ENCODE results near the gene F7.
"Not testable (repeated sequence)": the region's sequence is repeated elsewhere in the genome, so short reads cannot be mapped to it uniquely, and the experiment has no call there.

Gene F7

DNA sequence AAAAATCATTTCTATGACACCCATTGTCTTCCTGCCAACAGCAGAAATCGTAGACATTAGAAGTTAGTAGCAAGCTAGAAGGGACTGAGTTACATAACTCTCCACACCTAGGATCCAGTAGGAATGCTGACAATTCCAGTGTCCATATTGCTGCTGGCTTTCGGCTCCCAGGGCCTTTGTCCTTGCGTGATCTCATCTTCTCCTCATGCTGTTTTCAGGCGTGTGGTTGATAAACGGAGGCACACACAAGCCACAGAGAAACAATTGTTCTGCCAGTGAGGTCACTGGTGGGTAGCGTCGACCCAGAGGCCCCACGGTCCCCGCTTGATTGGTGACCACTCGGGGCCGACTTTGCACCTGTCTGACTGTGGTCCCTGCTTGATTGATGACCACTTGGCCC, 31.6 kb upstream of the F7 start:
- DNase-seq, result no peak

DNA sequence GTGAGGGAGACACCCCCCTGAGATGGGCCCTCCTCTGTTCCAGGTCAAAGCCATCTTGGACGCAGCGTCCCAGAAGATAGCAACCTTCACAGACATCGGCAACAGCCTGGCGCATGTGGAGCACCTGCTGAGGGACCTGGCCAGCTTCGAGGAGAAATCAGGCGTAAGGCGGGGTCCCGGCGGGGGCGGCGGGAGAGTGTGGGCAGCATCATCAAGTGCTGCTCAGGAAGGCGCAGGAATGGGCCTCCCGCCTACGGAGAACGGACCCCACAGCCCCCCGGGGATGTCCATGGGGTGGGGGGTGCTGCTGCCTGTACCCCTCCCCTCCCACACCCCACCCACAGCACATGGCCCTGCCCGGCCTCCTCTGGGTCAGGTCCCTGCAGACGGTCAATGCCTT, 31.2 kb upstream of the F7 start:
- no peak for DNase-seq

DNA sequence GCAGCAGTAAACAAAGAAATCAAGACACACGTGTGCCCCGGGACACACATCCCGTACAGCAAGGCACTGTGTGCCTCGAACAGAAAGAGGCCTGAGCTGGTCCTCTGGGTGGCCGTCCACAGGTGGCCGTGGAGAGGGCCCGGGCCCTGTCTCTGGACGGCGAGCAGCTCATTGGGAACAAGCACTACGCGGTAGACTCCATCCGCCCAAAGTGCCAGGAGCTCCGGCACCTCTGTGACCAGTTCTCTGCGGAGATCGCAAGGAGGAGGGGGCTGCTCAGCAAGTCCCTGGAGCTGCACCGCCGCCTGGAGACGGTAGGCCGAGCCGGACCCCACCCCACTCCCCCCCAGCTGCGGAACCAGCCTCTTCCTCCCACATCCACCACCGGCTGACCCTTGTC, 30.7 kb upstream of the F7 start:
- DNase-seq, result no peak

- DNase-seq, result no peak
Observed at GRCh38 chr13:113075711-113076110, 29.9 kb upstream of the F7 start.

- DNase-seq, result no peak
Observed at GRCh38 chr13:113076681-113077401, 28.8 kb upstream of the F7 start.

DNA sequence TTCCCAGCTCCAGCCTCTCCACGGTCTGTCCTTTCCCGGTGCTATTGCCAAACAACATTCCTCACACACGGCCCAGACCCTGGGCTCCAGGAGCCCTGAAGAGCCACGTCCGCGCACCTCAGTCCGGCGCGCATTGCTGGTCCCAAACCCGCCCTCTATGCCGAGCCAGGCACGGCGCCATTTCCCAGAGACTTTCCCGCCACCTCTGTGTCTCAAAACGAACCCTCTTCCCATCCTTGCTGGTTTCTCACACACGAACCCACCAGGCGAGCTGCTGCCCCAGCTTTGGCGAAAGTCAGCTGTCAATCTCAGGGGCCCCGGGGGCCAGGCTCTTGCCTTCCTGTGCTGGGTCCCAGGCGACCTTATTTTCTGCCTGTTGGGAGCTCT, 28.0 kb upstream of the F7 start:
- DNase-seq, result no peak

GRCh38 chr13:113077953-113078901, 27.4 kb upstream of the F7 start:
- DNase-seq, result no peak

GRCh38 chr13:113078902-113079780, 26.4 kb upstream of the F7 start:
- DNase-seq, result no peak

- not testable (repeated sequence) for DNase-seq
Observed at GRCh38 chr13:113079781-113080080, 25.9 kb upstream of the F7 start.

DNA sequence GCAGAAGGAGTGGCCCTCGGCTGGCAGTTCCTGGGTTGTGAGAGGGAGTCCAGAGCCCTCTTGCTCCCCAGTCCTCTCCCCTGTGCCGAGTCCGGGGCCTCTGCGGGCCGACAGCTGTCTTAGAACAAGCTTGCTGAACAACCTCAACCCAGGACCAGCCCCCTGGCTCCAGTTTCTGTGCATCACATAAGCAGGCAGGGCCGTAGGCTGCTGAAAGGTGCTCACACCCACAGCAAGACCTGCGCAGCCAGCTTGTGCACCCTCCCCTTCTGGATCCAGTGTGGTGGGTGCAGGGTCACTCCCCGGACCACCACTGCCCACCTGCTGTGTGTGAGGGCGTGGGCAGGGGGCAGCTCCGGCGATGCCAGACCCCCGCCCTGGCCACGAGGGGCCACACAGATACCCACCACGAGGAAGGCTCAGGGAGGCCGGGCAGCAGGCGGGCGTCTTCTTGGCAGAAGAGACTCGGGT, 25.2 kb upstream of the F7 start:
- no peak for DNase-seq

GRCh38 chr13:113080901-113081521, 24.6 kb upstream of the F7 start:
- DNase-seq, result no peak

GRCh38 chr13:113082198-113083021, 23.2 kb upstream of the F7 start:
- no peak for DNase-seq

DNA sequence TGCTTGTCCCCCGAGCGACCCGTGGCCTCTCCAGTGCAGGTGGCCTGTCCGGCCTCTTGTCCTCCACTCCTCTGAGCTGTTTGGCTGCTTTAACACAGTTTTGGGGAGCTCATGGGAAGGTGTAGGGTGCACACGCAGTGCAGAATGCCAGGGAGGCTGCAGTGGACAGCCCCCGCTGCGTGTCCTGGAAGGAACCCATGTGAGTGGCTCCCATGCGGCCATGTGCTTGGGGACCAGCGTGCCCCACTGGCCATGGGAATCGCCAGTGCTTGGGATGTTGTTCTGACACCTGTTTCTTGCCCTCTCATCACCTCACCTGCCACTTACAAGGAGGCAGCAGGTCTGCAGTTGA, 22.6 kb upstream of the F7 start:
- no peak for DNase-seq

- peak; percentile 45 for DNase-seq
Observed at GRCh38 chr13:113083402-113084061, 22.1 kb upstream of the F7 start.

DNA sequence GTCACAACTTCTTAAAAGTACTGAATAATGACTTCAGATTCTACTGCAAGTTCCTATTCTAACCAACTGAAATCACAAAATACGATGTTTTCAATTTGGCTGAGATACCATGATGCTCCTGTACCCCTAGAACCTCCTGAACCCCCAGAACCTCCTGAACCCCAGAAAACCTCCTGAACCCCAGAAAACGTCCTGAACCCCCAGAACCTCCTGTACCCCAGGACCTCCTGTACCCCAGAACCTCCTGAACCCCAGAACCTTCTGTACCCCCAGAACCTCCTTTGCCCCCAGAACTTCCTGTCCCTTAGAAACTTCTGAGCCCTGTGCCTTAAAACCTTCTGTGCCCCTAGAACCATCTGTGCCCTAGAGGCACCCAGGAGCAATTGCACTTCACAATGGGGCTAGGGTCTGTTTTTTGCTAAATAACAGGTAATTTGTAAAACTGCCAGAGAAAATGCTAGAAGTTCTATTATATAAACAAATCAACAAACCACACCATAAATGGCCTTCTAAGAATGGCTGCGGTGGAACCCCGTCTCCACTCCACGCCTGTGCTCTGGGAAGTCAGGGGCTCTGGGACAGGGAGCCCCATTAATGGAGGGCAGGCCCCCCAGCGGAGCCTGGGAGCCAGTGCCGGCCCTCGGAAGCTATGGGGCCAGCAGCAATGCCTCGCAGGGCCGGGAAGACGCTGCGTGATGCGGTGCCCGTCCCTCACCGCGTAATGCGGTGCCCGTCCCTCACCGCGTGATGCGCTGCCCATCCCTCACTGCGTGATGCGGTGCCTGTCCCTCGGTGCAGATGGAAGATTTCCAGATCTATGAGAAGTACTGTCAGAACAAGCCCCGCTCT, 21.3 kb upstream of the F7 start:
- DNase-seq, result no peak

- no peak for DNase-seq
Observed at GRCh38 chr13:113084943-113085540, 20.5 kb upstream of the F7 start.

DNA sequence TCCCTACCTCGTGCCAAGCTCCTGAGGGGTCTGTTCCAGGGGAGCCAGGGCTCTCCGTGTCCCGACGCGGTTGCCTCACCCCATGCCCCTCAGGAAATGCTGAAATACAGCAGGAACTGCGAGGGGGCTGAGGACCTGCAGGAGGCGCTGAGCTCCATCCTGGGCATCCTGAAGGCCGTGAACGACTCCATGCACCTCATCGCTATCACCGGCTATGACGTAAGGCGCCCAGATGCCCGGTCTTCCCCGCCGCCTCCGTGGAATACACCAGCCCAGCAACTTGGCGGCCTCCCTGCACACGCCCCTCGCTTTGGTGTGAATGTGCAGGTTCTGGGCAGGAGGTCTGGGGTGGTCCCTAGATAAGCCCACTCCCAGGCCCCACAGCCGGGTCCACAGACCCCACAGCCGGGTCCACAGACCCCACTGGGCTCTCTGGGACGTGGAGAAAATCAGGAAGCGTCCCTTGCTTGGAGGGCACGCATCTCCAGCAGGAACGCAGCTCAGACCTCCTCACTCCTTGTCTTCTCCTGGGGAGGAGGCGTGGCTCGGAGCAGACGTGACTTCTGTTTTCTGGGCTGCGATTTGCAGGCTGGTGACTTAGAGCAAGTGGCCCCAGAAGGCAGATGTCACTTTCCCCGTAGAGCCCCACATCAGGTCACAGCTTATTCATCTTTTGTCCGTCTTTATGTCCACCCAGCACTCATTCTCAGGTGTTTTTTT, 19.4 kb upstream of the F7 start:
- DNase-seq, result peak; percentile 49

- no peak for DNase-seq
Observed at GRCh38 chr13:113086991-113087922, 18.3 kb upstream of the F7 start.

All from NCI-H82 (cell line).